Erythroblast (primary cell): Measurements from ENCODE around the gene FBXL15.

Experiments
- DNase-seq, 2 experiments: peaks; one replicate each; lab custom pipeline; 2025; lab: John Stamatoyannopoulos, UW
- GATA1 ChIP-seq: IDR thresholded peaks from 2 replicates; pipeline ENCODE4 v1.6.1; 2011; ENCODE audit warnings: low read depth, mild to moderate bottlenecking, control low read depth, low read length, moderate library complexity
- POLR2A ChIP-seq: IDR thresholded peaks from 2 replicates; pipeline ENCODE4 v1.6.1; 2011; ENCODE audit warnings: mild to moderate bottlenecking, low read length

FBXL15 gene, protein sequence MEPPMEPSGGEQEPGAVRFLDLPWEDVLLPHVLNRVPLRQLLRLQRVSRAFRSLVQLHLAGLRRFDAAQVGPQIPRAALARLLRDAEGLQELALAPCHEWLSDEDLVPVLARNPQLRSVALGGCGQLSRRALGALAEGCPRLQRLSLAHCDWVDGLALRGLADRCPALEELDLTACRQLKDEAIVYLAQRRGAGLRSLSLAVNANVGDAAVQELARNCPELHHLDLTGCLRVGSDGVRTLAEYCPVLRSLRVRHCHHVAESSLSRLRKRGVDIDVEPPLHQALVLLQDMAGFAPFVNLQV

DNA sequence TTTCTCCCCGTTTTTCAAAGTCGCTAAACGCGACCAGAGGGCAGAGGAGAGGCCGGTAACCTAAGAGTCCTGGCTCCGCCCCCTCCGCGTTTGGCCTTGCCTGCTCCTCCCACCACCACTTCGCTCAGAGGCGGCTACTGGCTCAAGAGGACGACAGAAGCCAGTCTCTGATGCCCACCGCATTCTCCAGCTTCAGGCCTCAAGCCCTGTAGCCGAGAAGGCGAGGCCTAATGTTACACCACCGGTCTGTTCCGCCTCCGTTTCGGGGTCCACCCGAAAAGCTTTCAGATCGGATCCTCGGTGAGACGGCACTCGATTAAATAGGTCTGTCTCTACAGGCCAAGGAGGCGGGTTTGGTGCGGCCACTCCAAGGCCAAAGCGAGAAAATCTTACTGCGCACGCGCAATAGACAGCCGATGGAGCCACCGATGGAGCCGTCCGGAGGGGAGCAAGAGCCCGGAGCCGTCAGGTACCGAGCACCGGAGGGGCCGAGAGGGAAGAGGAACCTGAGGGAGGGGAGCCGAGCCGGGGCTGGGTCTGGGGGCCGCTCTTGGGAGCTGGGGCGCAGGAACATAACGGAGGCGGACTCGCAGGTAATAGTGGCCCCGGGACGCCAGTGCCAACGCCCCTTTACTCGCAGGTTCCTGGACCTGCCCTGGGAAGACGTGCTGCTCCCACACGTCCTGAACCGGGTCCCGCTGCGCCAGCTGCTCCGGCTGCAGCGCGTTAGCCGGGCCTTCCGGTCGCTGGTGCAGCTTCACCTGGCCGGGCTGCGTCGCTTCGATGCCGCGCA, at the start of gene FBXL15:
TSS of gene FBXL15 (plus strand) at position 123 of the 793 bp plus-strand sequence. CDS start at position 417, 294 bp downstream.
- DNase-seq = peak; percentile 97 to 98
- TF ChIP-seq POLR2A (peak; percentile 60), GATA1 (no peak)

DNA sequence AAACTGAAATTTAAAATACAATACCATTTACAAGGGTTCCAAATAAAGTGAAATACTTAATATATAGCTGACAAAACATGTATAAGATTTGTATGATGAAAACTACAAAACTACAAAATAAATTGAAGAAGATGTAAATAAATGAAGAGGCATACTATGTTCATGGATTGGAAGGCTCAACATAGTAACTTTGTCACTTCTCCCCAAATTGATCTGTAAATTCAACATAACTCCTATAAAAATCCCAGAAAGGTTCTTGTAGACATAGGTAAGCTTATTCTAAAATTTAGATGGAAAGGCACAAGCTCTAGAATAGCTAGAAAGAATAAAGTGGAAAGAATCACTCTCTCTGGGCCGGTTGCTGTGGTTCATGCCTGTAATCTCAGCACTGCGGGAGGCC, 49.3 kb upstream of the FBXL15 start:
- no peak for TF ChIP-seq POLR2A
- no peak for TF ChIP-seq GATA1

DNA sequence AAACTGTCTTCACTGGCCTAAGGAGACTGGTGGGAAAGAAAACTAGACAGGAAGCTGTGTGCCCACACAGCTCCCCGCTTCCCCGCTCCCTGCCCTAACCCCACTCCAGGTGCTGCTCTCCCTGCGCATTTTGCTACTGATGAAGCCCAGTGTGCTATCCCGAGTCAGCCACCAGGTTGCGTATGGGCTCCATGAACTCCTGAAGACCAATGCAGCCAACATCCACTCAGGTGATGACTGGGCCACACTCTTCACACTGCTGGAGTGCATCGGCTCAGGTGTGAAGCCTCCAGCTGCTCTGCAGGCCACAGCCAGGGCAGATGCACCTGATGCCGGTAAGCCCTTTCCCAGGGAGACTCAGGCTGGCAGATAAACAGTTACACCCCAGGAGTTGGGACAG, 45.4 kb upstream of the FBXL15 start:
- DNase-seq = peak in 1 of 2 experiments; percentile 9
- TF ChIP-seq GATA1 = no peak
- TF ChIP-seq POLR2A = no peak

More for the DNA sequence above, 49.3 kb upstream of the FBXL15 start:
- DNase-seq = no peak

- TF ChIP-seq POLR2A = no peak
- no peak for DNase-seq
Measured at GRCh38 chr10:102375867-102376266, 44.8 kb upstream of the FBXL15 start.

- TF ChIP-seq GATA1 (no peak), POLR2A (no peak)
- no peak for DNase-seq
Measured at GRCh38 chr10:102376901-102377300, 43.7 kb upstream of the FBXL15 start.

DNA sequence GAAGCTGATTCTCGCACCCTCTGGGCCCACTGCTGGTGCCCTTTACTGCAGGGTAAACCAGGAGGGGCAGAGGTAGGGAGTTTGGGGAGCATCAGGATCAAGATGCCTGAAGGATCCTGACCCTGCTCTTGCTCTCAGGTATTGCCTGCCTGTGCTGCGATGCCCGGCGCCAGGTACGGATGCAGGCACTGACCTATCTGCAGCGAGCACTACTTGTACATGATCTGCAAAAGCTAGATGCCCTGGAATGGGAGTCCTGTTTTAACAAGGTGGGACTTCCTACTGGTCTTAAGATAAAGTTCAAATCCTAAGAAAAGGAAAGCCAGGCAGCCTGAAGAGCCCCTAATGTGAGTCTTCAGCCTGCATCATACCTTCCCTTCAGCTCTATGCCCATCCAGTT, 41.3 kb upstream of the FBXL15 start:
- no peak for DNase-seq
- no peak for TF ChIP-seq POLR2A
- no peak for TF ChIP-seq GATA1

DNA sequence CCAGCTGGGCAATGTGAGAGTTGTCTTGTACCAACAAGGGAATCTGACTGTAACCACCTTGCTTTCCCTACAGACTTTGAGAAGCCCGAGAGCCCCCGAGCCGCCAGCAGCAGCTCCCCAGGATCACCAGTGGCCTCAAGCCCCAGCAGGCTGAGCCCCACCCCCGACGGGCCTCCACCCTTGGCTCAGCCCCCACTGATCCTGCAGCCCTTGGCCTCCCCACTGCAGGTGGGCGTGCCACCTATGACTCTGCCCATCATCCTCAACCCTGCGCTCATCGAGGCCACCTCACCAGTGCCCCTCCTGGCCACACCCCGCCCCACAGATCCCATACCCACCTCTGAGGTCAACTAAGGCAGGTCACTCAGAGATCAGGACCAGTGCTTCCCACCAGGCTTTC, 38.7 kb upstream of the FBXL15 start:
- DNase-seq = no peak
- no peak for TF ChIP-seq POLR2A
- TF ChIP-seq GATA1 = no peak

DNA sequence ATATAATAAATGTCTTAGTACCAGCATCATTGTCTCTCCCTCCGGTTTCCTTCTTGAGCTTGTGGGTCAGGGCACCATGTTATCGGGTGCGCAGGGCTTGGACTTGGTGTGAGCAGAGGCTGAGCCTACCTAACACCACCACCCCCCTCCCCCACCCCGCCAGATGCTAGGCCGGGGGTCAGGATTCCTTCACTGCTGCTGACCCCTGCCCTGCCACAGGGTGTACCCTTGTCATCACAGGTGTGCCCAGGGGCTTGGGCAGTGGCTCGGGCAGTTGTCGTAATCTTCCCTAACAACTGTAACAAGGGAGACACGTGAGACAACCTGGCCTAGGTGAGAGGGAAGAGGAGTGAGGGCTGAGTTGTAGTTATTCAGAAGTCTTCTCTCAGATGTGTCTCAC, 37.8 kb upstream of the FBXL15 start:
- TF ChIP-seq GATA1 = no peak

DNA sequence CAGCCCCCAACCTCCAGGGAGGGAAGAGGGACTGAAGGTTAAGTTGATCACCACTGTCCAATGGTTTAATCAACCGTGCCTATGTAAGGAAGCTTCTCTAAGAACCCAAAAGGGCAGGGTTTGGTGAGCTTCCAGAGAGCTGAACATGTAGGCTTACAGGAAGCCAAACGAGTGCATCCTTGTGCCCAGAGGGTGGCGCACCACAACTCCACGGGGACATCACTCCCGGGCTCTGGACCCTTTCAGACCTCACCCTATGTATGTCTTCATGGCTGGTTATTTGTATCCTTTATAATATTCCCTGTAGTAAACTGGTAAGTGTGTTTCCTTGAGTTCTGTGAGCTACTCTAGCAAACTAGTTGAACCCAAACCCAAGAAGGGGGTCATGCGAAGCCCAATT, 36.6 kb upstream of the FBXL15 start:
- peak; percentile 28 to 30 for DNase-seq
- TF ChIP-seq GATA1 = no peak

More for the DNA sequence above, 37.8 kb upstream of the FBXL15 start:
- DNase-seq = no peak

- TF ChIP-seq GATA1 (no peak), POLR2A (no peak)
- no peak for DNase-seq
Measured at GRCh38 chr10:102384606-102385429, 35.8 kb upstream of the FBXL15 start.

DNA sequence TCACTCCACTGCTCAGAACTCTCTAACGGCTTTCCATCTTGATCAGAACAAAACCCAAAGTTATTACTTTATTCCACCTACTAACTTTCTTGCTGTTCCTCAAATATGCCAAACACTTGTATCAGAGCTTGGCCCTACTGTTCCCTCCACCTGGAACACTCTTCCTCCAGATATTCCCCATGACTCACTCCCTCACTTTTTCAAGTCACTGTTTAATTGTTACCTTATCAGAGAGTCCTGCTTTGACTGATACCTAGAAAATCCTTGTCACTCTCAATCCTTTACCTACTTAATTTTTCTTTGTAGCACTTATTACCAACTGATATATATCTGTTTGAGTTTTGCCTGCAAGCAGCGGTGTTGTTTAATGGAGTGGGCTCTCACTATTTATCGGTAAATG, 30.7 kb upstream of the FBXL15 start:
- DNase-seq = no peak
- TF ChIP-seq POLR2A (no peak), GATA1 (no peak)

DNA sequence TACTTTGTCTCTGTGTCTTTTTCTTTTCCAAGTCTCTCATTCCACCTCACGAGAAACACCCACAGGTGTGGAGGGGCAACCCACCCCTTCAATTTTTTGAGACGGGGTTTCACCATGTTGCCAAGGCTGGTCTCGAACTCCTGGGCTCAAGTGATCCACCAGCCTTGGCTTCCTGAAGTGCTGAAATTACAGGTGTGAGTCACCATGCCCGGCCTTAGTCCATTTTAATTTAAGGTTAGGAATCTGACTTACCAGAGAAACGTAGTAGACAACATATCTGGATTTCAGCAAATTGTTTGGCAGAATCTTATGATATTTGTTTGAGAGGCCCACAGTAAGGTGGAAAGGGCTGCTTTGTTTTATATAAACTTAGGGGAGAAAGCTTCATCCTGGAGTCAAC, 28.3 kb upstream of the FBXL15 start:
- no peak for DNase-seq
- TF ChIP-seq GATA1 (no peak), POLR2A (no peak)

DNA sequence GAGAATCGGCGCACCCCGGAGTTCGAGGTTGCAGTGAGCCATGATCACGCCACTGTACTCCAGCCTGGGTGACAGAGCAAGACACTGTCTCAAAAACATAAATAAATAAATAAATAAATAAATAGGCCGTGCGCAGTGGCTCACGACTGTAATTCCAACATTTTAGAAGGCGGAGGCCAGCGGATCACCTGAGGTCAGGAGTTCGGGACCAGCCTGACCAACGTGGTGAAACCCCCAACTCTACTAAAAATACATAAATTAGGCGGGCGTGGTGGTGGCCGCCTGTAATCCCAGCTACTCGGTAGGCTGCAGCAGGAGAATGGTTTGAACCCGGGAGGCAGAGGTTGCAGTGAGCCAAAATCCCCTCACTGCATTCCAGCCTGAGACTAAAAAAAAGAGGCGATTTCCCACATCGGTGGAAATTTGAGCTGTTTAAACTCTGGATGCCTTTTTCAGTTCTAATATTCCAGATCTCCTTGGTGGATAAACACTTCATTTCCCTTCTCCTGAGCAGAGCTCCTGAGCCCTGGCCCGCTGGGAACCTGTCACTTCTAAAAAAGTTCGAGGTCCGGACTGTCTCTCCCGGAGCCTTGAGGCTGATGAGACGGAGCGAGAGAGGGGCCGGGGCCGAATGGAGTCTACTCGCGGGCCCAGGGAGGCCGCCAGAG, 27.1 kb upstream of the FBXL15 start:
- TF ChIP-seq POLR2A (no peak), GATA1 (no peak)
- no peak for DNase-seq
